GM12892 (cell line): ENCODE data around the gene ZNRD2.

Source experiments
- POLR2A ChIP-seq: IDR thresholded peaks from 2 replicates; pipeline ENCODE4 v1.6.1; 2011; ENCODE audit warnings: low read depth, low read length, control low read depth
- POLR2AphosphoS5 ChIP-seq: IDR thresholded peaks from 2 replicates; pipeline ENCODE4 v1.6.1; 2011; ENCODE audit warnings: low read depth, low read length, control low read depth

- no peak for TF ChIP-seq POLR2A
- no peak for TF ChIP-seq POLR2AphosphoS5
Measured at GRCh38 chr11:65607614-65608426, 37.5 kb downstream of the ZNRD2 start.
